GM11168 (cell line): ENCODE measurements around the gene RNF115.
"Not testable (repeated sequence)": the region's sequence is repeated elsewhere in the genome, so short reads cannot be mapped to it uniquely, and the experiment has no call there.

Source experiments
- in situ Hi-C: fragments of 300-500 bp; cut with MboI; formaldehyde crosslinking; loops from one replicate; pipeline ENCODE4 v1.12.0; 2022; ENCODE audit warnings: low sequenced_read_pairs; ENCODE audit not compliant: unreplicated experiment

The RNF115 gene

GRCh38 chr1:145828367-145829026 lies 4.6 kb upstream of the RNF115 start:
- in situ Hi-C loops = no loop called here

- in situ Hi-C loops = no loop called here
These were observed 4.1 kb upstream of the RNF115 start for GRCh38 chr1:145827966-145828365.

GRCh38 chr1:145826030-145826429 lies 2.1 kb upstream of the RNF115 start:
- in situ Hi-C loops = no loop called here

GRCh38 chr1:145824499-145824842 lies 576 bp upstream of the RNF115 start:
- in situ Hi-C loops = no loop called here

GRCh38 chr1:145822779-145823331 lies 1.0 kb downstream of the RNF115 start:
- in situ Hi-C loops = not testable (repeated sequence)

- in situ Hi-C loops = not testable (repeated sequence)
These were observed 5.8 kb downstream of the RNF115 start for GRCh38 chr1:145818095-145818494.

- in situ Hi-C loops = not testable (repeated sequence)
These were observed 10.7 kb downstream of the RNF115 start for GRCh38 chr1:145812977-145813810.

GRCh38 chr1:145806844-145807243 lies 17.1 kb downstream of the RNF115 start:
- in situ Hi-C loops = no loop called here

- in situ Hi-C loops = no loop called here
These were observed 17.5 kb downstream of the RNF115 start for GRCh38 chr1:145806408-145806807.

- in situ Hi-C loops = no loop called here
These were observed 18.8 kb downstream of the RNF115 start for GRCh38 chr1:145805057-145805456.

GRCh38 chr1:145804235-145805045 lies 19.5 kb downstream of the RNF115 start:
- in situ Hi-C loops = no loop called here

GRCh38 chr1:145799806-145800205 lies 24.1 kb downstream of the RNF115 start:
- in situ Hi-C loops = no loop called here

GRCh38 chr1:145796753-145797152 lies 27.1 kb downstream of the RNF115 start:
- in situ Hi-C loops = no loop called here

- in situ Hi-C loops = no loop called here
These were observed 28.5 kb downstream of the RNF115 start for GRCh38 chr1:145795257-145795881.

- in situ Hi-C loops = no loop called here
These were observed 31.4 kb downstream of the RNF115 start for GRCh38 chr1:145792484-145792883.

- in situ Hi-C loops = not testable (repeated sequence)
These were observed 32.0 kb downstream of the RNF115 start for GRCh38 chr1:145791860-145792259.

- in situ Hi-C loops = no loop called here
These were observed 35.3 kb downstream of the RNF115 start for GRCh38 chr1:145788580-145788979.

GRCh38 chr1:145786271-145786670 lies 37.6 kb downstream of the RNF115 start:
- in situ Hi-C loops = no loop called here

- in situ Hi-C loops = no loop called here
These were observed 38.3 kb downstream of the RNF115 start for GRCh38 chr1:145785547-145785946.

- in situ Hi-C loops = no loop called here
These were observed 39.5 kb downstream of the RNF115 start for GRCh38 chr1:145784409-145784808.
